Measurements from ENCODE around the gene LIN28B.

Gene LIN28B

GRCh38 chr6:104941729-104942091 is 15.2 kb upstream of the LIN28B start:
- no peak overlapping the region for H3K27ac ChIP-seq (ENCODE audit: low read depth, low read length)

DNA sequence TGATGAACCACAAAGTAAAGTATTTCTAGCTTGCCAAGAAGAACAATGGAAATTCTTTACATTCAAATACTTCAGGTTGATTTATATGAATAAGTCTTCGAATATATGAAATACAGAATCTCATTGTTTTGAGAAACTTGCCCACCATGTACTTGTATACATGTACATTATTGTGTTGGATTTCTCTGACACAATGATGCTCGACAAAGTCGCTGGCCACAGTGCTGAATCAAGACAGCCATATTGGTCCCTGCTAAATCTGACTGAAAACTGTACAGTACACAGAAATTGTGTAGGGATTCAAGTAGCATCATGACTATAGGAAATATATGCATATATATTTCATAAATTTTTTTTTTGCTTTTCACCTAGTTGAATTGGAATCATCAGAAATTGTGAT is 13.1 kb upstream of the LIN28B start:
- Histone ChIP-seq H3K27ac (ENCODE audit: low read depth, low read length) (no peak overlapping the region), H3K27me3 (ENCODE audit: control insufficient read depth, low read length) (no peaks in the 10 kb centered on the region), H3K79me2 (ENCODE audit: control insufficient read depth, low read length) (no peaks in the 10 kb centered on the region), H3K9me2 (replicated peaks; ENCODE audit: control insufficient read depth, low read length) (no peaks in the 10 kb centered on the region), H3K36me3 (ENCODE audit: control insufficient read depth, low read length) (no peaks in the 10 kb centered on the region), H3K4me1 (ENCODE audit: control insufficient read depth, low read length) (no peaks in the 10 kb centered on the region), H3K4me3 (ENCODE audit: low read length) (no peak overlapping the region), H3K9me3 (ENCODE audit: control insufficient read depth, insufficient read depth, low read length) (no peaks in the 10 kb centered on the region), H3F3A (ENCODE audit: control insufficient read depth, insufficient read depth) (no peaks in the 10 kb centered on the region), H3K4me2 (ENCODE audit: low read length) (no peak overlapping the region), H4K20me1 (ENCODE audit: control insufficient read depth, insufficient read depth, low read depth, low read length) (no peaks in the 10 kb centered on the region)
- no peak for TF ChIP-seq EZH2phosphoT487 (IDR thresholded peaks at IDR 0.05; ENCODE audit: borderline replicate concordance, low read length)
- TF ChIP-seq, protein P1, sequence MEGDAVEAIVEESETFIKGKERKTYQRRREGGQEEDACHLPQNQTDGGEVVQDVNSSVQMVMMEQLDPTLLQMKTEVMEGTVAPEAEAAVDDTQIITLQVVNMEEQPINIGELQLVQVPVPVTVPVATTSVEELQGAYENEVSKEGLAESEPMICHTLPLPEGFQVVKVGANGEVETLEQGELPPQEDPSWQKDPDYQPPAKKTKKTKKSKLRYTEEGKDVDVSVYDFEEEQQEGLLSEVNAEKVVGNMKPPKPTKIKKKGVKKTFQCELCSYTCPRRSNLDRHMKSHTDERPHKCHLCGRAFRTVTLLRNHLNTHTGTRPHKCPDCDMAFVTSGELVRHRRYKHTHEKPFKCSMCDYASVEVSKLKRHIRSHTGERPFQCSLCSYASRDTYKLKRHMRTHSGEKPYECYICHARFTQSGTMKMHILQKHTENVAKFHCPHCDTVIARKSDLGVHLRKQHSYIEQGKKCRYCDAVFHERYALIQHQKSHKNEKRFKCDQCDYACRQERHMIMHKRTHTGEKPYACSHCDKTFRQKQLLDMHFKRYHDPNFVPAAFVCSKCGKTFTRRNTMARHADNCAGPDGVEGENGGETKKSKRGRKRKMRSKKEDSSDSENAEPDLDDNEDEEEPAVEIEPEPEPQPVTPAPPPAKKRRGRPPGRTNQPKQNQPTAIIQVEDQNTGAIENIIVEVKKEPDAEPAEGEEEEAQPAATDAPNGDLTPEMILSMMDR (IDR thresholded peaks at IDR 0.05; ENCODE audit: low read depth, low read length, poor library complexity, severe bottlenecking), result no peak

More at GRCh38 chr6:104941729-104942091, 15.2 kb upstream of the LIN28B start:
- Histone ChIP-seq H3K27me3 (ENCODE audit: control insufficient read depth, low read length) (no peaks in the 10 kb centered on the region), H3K4me1 (ENCODE audit: control insufficient read depth, low read length) (no peaks in the 10 kb centered on the region), H3K9me3 (ENCODE audit: control insufficient read depth, insufficient read depth, low read length) (no peaks in the 10 kb centered on the region), H4K20me1 (ENCODE audit: control insufficient read depth, insufficient read depth, low read depth, low read length) (no peaks in the 10 kb centered on the region), H3K36me3 (ENCODE audit: control insufficient read depth, low read length) (no peaks in the 10 kb centered on the region), H3K4me2 (ENCODE audit: low read length) (no peak overlapping the region), H3F3A (ENCODE audit: control insufficient read depth, insufficient read depth) (no peaks in the 10 kb centered on the region), H3K79me2 (ENCODE audit: control insufficient read depth, low read length) (no peaks in the 10 kb centered on the region), H3K9me2 (replicated peaks; ENCODE audit: control insufficient read depth, low read length) (no peaks in the 10 kb centered on the region), H3K4me3 (ENCODE audit: low read length) (no peak overlapping the region)
- no peak for TF ChIP-seq EZH2phosphoT487 (IDR thresholded peaks at IDR 0.05; ENCODE audit: borderline replicate concordance, low read length)

GRCh38 chr6:104949206-104949605 is 7.7 kb upstream of the LIN28B start:
- Histone ChIP-seq H3K27me3 (ENCODE audit: control insufficient read depth, low read length) (0 out of 2 replicates have a peak, but pooled peaks cover 2% of the 10 kb centered on the region), H3K79me2 (ENCODE audit: control insufficient read depth, low read length) (no peaks in the 10 kb centered on the region), H3F3A (ENCODE audit: control insufficient read depth, insufficient read depth) (no peaks in the 10 kb centered on the region), H4K20me1 (ENCODE audit: control insufficient read depth, insufficient read depth, low read depth, low read length) (no peaks in the 10 kb centered on the region), H3K4me3 (ENCODE audit: low read length) (no peak overlapping the region), H3K9me3 (ENCODE audit: control insufficient read depth, insufficient read depth, low read length) (no peaks in the 10 kb centered on the region), H3K4me2 (ENCODE audit: low read length) (no peak overlapping the region), H3K4me1 (ENCODE audit: control insufficient read depth, low read length) (no peaks in the 10 kb centered on the region), H3K36me3 (ENCODE audit: control insufficient read depth, low read length) (no peaks in the 10 kb centered on the region), H3K9me2 (replicated peaks; ENCODE audit: control insufficient read depth, low read length) (no peaks in the 10 kb centered on the region), H3K27ac (ENCODE audit: low read depth, low read length) (no peak overlapping the region)
- TF ChIP-seq, protein P1 (IDR thresholded peaks at IDR 0.05; ENCODE audit: low read depth, low read length, poor library complexity, severe bottlenecking), result no peak
- TF ChIP-seq EZH2phosphoT487 (IDR thresholded peaks at IDR 0.05; ENCODE audit: borderline replicate concordance, low read length), result no peak

- Histone ChIP-seq H3K4me3 (ENCODE audit: low read length) (no peak overlapping the region), H3K4me2 (ENCODE audit: low read length) (no peak overlapping the region), H3K27ac (ENCODE audit: low read depth, low read length) (no peak overlapping the region), H3K27me3 (ENCODE audit: control insufficient read depth, low read length) (peaks cover 7% of the 10 kb centered on the region; the same call in 1 of the 2 replicates), H3F3A (ENCODE audit: control insufficient read depth, insufficient read depth) (no peaks in the 10 kb centered on the region), H4K20me1 (ENCODE audit: control insufficient read depth, insufficient read depth, low read depth, low read length) (no peaks in the 10 kb centered on the region), H3K9me3 (ENCODE audit: control insufficient read depth, insufficient read depth, low read length) (no peaks in the 10 kb centered on the region), H3K79me2 (ENCODE audit: control insufficient read depth, low read length) (no peaks in the 10 kb centered on the region), H3K4me1 (ENCODE audit: control insufficient read depth, low read length) (no peaks in the 10 kb centered on the region), H3K9me2 (replicated peaks; ENCODE audit: control insufficient read depth, low read length) (no peaks in the 10 kb centered on the region), H3K36me3 (ENCODE audit: control insufficient read depth, low read length) (no peaks in the 10 kb centered on the region)
- no peak for TF ChIP-seq EZH2phosphoT487 (IDR thresholded peaks at IDR 0.05; ENCODE audit: borderline replicate concordance, low read length)
- TF ChIP-seq, protein P1 (IDR thresholded peaks at IDR 0.05; ENCODE audit: low read depth, low read length, poor library complexity, severe bottlenecking), result no peak
Observed at GRCh38 chr6:104951677-104952076, 5.2 kb upstream of the LIN28B start.
